HG02870 (cell line): ENCODE results near the gene GALNT2.

Experiments used
- ATAC-seq: cut with Tn5 transposase; IDR thresholded peaks from one replicate; pipeline ENCODE4 v1.9.1; 2021; ENCODE audit warnings: mild to moderate bottlenecking, moderate library complexity; ENCODE audit not compliant: unreplicated experiment

GALNT2 gene

DNA sequence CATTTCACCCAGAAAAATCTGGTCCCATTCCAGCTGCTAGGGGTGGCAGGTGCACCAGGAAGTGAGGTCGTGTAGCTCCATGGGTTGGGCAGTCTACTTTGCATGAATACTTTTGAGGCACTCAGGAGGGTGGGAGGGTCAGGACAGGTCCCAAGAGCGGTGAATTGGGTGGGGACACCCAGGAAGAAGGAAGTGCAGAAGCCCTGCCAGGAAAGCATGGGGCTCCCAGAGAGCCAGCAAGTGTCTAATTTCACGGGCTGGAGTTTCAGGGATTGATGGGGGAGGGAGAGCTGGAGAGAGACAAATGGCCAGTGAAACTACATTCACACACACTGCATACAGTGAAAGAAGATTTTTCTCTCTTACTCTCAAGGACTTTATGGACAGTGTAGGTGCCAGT is 137.8 kb downstream of the GALNT2 start:
- no peak for ATAC-seq

DNA sequence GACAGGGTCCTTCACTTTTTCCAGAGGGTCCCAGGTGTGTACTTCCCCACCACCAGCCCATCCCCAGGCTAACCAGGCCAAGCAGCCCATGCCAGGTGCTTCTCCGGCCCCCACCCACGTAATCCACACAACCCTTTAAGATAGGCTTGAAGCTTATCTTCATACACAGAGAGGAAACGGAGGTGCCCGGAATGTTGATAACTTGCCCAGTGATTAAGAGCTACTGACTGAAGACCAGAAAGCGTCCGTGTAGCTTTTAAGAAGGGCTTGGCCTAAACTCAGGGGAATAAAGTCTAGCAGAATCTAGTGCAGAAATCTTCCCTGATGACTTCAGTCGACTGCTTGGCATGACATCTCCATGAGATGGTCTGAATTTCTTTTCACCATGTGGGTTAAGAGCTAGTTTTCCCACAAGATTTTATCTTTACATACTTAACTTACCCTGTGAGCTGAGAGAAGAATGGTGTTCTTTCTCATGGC is 138.7 kb downstream of the GALNT2 start:
- no peak for ATAC-seq

DNA sequence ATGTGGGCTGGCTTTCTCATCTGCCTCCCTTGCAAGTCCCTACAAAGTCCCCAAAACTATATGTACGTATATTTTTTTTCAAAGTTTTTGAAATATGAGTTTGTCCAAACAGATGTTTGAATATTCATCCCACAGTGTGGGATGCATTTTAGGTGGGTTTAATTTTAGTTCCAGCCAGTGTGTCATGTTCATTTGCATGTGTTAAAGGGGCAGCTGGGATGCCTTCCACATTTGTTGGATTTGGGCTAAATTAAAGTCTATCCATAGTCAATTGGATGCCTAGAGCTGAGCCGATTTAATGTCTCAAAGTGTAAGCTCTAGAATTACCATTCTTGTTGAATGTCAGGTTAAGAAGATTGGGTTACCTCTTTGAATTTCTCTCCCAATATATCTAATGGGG is 139.2 kb downstream of the GALNT2 start:
- no peak for ATAC-seq

DNA sequence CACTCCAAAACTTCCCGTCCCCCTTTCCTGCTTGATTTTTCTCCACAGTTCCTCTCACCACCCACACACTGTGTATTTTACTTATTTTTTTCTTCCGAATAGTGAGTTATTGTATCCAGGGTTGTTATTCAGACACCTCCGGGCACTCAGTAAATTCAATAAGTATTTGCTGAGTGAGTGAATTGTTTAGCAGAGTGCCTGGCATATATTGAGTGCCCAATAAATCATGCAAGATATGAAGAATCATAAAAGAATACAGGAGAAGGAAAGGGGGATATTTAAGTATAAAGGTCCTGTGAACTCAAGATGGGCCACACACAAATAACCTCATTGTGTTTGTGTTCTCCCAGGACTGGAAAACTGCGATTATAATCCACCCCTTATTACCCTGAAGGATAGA is 139.9 kb downstream of the GALNT2 start:
- no peak for ATAC-seq

DNA sequence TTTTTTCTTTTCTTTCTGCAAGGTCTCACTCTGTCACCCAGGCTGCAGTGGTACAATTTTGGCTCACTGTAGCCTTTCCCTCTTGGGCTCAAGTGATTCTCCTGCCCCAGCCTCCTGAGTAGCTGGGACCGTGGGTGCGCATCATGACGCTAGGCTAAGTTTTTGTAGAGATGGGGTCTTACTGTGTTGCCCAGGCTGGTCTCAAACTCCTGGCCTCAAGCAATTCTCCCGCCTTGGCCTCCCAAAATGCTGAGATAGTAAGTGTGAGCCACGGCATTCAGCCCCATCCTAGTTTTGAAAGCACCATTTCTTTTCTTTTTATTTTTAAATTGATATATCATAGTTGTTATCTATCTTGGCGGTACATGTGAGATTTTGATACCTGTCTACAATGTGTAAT is 140.6 kb downstream of the GALNT2 start:
- ATAC-seq: no peak

DNA sequence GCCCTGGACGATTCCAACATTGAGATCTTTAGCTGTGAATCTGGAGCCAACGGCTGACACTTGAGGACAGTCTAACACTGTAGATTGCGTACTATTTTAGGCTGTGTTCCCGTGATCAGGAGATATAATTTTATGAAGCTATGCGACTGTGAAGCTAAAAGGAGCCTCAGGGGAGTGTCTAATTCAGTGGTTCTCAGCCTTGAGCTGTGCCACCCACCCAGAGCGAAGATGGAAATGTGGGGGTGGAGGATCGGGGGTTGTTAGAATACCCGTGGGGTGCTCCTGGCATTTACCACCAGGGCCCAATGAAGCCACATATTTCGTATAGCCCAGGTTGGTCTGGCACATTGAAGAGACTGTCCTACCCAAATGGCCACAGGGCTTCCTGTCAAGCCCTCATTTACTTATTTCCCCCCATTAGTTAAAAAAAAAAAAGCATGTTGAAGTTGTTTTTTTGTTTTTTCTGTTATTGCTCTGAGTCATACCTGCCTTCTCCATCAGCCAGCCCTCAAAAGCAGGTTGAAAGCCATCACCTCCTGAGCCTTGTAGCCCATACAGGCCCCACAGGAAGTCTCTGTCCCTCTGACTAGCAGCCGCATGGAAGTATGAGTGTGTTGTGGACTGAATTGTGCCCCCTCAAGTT is 141.7 kb downstream of the GALNT2 start:
- ATAC-seq: peak; percentile 49

DNA sequence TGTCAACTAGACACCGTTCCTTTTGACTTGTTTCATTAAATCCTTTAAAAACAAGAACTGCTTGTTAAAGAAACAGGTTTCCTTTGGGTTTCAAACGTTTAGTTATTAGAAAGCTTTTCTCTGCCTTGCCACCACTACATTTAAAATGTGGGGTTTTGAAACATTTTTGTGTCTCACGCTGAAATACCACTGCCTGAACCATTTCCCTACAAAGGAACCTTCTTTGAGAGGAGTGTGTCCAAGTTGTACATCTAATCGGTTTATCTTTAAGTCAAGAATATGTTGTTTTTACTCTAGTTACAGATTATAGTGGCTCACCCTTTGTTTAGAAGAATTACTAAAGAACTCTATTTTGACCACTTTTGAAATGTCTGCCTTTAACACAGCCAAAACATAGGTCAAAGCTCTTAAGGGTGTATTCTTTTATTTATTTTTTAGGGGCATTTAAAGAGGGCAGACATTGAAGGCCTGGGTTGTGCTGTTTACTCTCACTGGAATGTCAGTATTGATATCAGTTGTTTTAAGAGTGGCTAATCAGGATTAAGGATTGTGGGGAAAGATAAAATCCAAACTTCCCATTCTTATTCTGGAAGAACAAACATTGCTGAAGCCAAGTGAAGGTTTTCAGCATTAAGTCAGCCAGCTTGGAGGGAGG is 143.4 kb downstream of the GALNT2 start:
- no peak for ATAC-seq

DNA sequence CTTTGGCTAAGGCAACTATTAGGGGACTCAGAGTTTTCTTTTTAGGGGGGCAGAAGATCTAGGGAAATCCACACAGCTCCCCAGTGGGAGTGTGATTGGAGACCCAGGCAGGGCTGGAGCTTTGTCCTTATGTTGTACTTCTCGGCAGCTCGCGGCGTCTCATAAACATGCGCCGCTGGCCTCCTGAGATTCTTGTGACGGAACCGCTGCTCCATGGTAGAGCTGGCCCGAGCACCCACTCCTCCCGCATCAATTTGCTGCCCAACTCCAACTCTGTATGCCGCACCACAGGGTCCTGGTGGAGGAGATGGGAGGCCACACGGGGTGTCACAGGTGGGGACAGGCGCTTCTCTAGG is 143.9 kb downstream of the GALNT2 start:
- no peak for ATAC-seq

DNA sequence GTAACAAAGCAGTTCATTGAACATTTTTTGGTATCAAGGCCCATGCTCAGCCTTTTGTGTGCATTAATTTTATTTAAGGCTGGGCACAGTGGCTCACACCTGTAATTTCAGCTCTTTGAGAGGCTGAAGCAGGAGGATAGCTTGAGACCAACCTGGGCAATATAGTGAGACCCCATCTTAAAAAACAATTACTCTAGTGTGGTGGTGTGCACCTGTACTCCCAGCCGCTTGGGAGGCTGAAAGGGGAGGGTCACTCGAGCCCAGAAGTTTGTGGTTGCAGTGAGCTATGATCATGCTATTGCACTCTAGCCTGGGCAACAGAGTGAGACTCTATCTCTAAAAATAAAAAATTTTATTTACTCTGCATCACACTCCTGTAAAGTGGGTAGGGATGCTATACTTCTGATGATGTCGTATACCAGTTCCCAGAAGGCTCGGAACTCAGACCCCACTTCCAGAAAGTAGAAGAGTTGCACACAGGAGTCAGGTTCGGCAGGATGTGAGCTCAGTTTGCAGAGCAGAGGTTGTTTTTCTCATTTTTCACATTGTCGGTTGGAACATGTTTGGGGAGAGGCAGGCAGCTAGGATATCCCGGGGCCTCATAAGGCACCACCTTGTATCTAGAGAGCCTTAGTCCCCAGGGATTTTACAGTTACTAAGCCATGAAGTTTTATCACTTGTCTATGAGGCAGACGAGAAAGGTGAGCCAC is 144.6 kb downstream of the GALNT2 start:
- no peak for ATAC-seq

DNA sequence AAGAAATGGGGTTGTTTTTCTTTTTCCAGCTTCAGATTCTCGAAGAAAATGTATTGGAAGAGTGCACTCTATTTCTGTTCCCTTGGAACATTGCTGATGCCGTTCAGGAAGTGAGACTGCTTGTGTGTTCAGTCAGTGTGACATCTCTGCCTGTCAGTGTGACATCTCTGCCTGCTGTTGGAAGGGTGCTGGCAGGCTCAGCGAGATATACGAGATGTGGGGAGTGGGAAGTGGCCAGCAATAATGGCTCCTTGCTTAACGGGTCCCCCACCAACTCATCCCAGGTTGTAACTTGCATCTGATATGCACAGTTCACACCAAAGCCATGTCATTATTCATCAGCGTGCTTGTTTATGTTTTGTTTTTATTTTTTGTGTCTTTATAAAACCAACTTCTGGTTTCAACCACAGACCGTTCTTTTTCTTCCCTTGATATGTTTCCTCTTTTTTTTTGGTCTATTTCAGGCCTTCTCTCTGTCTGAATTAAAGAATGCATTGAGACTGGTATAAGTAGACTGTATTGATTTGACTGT is 145.4 kb downstream of the GALNT2 start:
- peak; percentile 46 for ATAC-seq

DNA sequence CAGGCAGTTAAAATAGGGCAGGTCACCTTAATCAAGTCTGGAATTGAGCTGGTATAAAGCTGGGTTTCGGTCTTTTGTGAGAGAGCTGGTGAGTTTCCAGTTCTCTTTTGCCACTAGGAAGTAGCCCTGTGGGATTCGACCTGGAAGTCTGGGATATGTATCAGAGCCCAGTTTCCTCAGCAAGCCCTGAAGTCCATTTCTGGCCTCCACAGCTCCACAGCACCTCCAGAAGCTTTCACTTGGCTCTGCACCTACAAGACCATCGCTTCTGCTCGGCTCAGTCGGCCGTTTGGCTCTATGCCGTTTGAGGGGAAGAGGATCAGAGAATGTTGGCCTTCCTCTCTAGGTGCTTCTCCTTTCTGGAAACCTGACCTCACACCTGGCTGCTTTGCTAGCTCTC is 148.0 kb downstream of the GALNT2 start:
- ATAC-seq: no peak

DNA sequence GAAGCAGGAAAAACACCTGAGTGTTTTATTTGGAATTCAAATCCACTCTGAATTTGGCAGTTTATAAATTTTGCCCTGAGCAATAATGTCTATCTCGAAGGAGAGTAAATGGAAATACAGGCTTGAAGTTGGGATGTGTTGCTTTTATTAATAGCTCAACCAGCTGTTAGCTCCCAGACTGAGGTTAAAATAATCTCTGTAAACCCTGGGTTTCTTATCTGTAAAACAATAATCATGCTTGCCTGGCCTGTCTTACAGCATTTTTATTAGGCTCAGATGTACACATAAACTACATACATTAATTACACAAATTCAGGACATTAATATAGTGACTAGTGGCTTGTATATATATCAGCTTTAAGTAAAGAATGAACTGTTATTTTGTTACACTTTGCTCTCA is 148.5 kb downstream of the GALNT2 start:
- ATAC-seq: no peak

DNA sequence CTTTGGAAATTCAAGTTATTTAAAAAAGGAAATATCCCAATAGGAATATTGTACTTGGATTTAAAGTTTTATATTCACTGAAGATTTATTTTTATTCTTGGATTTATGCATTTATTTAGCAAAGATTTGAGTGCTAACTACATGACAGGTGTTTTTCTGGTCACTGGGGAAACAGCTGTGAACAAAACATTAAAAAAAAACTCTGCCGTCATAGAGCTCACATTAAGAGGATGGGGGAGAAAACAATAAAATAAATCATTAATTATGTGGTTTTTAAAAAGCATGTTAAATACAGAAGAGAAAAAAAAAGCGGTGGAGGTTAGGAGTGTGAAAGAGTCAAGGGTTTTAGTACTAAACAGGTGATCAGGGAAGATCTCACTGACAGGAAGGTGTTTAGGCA is 149.9 kb downstream of the GALNT2 start:
- ATAC-seq: no peak

DNA sequence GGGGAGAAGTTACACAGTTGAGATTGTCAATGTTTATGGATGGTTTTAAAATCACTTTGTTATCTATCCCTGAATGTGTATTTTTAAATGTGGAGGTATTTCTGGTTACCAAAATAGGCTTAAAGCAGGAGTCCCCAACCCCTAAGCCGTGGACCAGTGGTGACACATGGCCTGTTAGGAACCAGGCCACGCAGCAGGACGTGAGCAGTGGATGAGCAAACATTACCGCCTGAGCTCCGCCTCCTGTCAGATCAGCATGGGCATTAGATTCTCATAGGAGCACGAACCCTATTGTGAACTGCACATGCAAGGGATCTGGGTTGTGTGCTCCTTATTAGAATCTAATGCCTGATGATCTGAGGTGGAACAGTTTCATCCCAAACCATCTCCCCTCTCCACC is 151.6 kb downstream of the GALNT2 start:
- no peak for ATAC-seq

DNA sequence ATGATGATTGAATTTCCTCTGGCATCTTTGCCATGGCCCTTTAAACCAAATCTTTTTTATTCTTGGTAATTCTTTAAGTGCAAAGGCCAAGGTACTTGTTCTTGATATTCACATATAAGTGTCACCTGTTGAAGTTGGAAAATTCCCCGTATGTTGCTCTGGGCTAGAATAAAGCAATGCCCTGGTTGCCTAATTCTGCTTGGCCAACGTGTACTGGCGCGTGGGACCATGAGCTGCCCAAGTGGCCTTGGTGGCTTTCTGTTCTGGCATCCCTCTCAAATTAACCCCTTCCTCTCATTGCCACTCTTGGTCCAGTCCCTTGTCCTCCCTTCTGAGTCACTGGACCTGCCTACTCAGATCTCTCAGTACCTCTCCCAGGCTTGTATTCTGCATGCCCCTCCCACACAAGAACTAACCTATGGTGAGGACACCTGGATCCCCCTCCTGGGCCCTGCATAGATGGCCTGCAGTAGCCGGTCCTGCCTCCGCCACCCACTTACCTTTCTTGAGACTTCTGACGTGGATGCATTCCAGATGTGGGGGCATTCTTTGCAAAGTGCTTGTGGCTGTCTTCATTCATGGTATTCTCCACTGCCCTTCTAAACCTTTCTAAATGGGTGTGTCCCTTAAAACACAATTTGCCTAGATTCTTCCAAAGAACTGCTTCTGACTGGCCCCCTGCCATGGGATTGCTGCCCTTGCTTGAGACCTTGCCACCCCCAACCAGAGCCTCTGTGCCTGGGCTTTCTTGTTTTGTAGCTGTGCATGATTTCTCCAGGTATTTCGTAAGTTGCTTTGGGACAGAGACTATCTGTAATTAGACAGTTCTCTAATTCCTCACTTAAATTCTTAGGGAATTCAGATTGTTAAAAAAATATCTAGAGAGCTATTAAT is 152.4 kb downstream of the GALNT2 start:
- no peak for ATAC-seq

DNA sequence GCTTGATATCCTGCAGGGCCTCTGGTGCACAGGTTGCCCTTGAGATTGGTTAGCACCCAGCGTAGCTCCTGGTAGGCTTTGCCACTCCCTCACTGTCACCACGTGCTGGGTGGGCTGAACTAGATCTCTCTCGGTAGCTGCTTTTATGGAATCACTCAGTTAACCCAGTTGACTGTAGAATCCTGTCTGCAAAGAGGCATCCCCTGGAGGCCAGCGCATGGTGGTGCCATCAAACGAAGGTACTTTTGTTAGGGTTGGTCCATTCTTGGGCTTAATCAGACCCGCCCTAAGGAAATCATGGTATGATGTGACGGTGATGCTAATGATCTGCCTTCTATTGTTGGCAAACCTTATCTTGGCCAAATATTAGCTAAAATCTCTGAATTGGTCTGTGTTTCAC is 153.4 kb downstream of the GALNT2 start:
- ATAC-seq: no peak

DNA sequence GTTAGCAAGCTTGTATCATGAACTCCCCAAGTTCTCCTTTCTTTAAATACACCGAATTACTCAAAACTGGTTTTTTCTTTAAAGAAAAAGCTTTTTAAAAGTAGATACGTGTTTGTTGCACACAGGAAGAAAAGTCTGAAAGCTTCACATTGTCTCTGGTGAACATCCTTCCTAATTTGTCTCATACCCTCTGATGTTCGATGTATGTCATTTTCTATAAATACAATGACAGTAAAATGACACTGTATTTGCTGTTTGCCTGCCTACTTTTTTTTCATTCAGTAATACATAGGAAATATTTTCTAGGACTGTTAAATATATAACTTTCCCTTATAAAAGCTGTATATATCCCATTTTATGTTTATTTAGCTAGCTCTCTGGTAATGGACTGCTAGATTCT is 153.9 kb downstream of the GALNT2 start:
- ATAC-seq: no peak

DNA sequence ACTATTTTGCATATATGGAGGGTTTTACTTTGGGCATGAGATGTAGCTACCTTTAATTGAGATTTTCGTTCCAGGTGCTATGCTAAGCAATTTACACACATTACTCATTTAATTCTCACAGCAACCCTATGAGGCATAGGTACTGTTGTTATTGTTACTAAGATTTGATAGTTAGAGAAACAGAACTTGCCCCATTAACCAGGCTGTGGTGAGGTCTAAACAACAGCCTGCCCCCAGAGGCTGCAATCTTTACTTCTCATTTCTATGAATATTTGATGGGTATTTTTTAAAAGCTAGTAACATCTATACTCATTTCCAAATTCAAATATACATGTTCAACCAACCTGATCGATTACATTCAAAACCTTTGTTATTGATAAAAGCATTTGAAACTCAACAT is 155.6 kb downstream of the GALNT2 start:
- ATAC-seq: no peak

DNA sequence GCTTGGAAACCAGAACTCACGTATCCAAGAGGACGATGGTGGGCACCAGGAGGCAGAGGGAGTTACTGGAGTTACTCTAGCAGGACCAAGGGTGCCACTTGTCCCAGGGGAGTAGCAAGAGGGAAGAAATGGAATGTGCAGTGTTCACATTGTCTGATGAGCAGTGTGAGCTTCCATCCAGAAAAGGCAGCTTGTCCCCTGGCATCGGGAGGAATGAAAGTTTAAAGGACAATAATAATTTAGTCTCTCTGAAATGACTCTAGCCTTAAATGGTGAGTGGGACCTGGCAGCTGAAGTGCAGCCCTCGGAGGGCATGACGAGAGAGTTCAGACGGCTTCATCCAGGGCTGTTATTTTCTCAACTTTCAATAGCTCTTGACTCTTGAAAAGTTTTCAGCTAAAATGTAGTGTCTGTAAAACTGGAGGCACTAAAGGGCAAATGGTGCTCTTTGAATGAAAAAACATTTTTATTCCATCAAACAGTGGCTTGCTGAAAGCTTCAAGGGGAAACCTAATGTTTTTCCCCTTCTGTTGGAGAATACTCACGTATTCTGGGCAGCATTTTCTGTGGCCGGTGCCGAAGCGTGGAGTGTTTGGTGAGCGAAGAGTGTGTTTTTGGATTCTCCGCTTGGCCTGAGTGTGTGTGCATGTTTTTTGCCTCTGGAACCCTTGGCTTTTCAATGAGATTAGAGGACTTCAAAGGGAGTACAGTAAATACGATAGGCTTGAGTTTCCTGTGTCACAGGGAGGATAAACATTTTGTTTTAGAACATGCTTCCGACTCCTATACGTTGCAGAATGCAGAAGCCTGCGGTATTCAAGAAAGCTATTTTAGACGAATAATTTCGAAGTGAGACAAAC is 157.3 kb downstream of the GALNT2 start:
- no peak for ATAC-seq
